Activated CD8-positive, alpha-beta memory T cell treated with anti-CD3 and anti-CD28 coated beads for 4 hours (primary cell): Measurements from ENCODE around the gene CMIP.
"Not testable (repeated sequence)": the region's sequence is repeated elsewhere in the genome, so short reads cannot be mapped to it uniquely, and the experiment has no call there.

Experiments used
- DNase-seq, 2 donors: peaks; one replicate each; pipeline ENCODE4 v3.0.0-alpha.2; 2020; ENCODE audit warnings: low read depth in 2 of 2

Gene CMIP

GRCh38 chr16:81566086-81567007, 121.7 kb downstream of the CMIP start:
- DNase-seq: no peak

GRCh38 chr16:81567087-81567486, 122.5 kb downstream of the CMIP start:
- no peak for DNase-seq

DNA sequence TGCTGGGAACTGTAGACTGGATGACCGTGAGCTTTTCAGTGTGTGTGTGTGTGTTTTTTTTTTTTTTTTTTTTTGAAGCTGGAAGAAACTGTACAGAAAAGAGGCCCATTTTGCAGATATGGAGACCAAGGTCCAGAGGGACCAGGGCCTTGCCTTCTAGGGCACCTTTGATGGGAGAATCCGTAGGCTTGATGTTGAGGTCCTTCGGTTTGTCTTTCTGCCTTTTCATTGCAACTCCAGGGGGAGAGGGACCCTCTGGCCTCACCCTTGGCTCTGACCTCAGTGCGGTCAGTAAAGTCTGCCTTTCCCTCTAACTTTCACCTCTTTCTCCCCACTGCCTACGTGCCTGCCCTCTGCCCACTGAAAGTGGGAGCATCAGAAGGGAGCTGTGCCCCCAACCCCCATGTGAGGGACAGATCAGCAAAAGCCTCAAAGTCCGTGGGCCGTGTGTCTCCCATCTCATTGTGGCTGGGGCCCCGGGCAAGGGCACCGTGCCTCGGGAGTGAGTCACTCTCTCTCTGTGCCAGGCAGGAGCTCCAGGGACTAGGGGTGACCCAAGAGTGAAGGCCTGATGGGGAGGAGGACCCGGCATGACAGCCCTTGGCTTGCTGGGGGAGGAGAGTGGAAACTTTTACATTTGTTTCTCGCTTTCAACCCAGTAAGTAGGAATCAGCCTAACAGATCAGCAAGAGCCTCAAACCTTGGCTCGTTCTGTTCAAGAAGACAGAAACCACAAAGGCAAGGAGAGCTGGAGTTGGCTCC, 123.6 kb downstream of the CMIP start:
- DNase-seq: no peak

DNA sequence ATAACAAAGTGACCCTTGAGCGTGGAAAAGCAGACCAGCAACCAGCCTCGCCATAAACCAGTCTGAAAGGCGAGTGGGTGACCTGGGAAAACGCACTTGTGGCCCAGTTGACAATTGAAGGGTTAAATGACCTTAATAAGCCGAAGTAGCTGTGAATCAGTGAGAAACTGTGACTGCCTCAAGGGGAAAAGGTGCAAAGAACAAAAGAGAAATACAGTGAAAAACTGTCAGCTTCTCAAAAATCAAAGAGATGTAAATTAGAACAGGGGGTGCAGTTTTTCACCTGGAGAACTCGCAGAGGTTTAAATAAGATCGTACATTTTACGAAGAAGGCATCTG, 124.1 kb downstream of the CMIP start:
- no peak for DNase-seq

DNA sequence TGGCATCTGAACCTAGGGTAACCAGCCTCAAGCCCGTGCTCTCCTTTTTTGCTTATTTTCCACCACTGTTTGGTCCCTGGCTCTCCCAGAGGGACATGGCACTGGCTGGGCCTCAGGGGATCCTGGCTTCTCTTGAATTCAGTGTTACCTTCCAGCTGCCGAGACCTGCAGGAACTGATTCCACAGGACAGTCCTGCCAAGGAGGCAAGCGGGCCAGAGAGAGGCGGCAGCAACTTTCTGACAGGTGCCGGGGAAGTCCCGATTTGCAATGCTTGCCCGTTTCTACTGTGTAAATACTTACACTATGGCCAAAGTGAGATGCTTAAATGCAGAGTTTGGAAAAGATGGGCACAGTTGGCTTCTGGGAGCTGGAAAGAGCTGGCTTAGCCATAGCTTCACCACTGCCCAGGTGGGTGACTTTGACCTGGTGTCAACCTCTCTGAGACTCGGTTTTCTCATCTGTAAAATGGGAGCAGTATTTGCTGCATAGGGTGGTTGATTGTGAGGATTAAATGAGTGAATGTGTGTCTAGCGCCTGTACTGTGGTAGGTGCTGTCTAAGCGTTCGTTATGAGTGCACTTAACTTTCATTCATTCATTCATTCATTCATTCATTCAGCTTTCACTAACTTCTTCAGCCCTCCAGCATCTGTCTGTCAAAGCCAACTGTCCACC, 124.9 kb downstream of the CMIP start:
- no peak for DNase-seq

- no peak for DNase-seq
Measured at GRCh38 chr16:81570151-81570846, 125.7 kb downstream of the CMIP start.

DNA sequence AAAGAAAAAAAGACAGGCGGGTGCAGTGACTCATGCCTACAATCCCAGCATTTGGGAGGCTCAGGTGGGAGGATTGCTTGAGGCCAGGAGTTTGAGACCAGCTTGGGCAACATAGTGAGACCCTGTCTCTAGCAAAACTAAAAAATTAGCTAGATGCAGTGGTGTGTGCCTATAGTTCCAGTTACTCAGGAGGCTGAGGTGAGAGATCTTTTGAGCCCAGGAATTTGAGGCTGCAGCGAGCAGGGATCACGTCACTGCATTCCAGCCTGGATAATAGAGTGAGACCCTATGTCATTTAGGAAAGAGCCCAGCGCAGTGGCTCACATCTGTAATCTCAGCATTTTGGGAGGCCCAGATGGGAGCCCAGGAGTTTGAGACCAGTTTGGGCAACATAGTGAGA, 126.6 kb downstream of the CMIP start:
- DNase-seq: no peak

DNA sequence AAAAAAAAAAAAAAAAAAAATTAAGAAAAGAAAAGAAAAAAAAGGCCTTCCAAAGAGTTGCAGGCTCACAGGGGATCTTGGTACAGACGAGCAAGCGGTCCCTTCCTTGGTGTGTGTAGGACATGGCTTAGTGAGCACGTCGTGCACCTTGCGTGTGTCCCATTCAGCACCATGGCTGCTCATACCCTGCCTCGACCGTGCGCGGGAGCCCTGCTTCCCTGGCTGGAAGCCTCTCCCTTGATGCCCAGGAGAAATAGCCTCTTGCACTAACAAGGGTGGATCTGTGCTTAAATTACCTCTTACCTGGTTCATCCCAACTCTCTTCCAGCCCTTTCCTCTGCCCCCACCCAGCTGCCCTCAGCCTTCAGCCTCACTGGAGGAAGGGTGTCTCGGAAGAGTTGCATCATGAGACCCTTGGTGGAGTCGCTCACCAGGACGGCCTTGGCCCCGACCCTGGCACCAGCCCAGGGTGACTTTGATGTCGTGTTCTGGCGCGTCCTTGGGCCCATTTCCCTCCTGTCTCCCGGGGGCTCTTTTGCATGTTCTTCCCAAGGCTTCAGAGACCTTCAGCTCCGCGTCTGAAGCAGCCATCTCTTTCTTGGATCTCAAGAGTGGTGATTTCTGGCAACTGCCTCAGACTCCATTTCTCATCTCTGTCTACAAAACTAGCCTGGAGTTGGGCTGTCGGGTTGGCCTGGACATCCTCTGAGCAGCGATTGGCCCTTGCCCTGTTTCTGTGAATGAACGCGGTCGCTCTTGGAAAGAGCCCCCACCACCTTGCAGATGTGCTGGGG, 127.2 kb downstream of the CMIP start:
- no peak for DNase-seq

- DNase-seq: no peak
Measured at GRCh38 chr16:81572386-81573144, 128.0 kb downstream of the CMIP start.

- DNase-seq: no peak
Measured at GRCh38 chr16:81573533-81574020, 129.0 kb downstream of the CMIP start.

DNA sequence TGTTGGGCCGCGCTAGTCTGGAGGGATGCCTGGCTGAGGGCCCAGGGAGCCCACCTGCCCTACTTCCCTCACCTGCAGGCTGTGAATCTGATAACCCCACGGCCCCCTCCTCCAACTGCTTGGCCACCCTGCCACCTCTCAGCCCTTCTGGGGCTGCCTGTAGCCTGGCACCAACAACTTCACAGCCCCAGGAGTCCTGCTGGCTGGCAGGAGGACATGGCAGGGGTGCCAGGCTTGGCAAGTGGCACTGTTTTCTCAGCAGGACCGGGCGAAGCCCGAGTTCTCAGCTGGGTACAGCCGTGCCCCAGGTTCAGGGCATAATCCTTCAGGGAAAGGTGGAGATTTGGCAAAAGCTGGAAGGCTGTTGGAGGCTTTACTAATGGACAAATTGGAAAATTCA, 129.6 kb downstream of the CMIP start:
- no peak for DNase-seq

GRCh38 chr16:81575307-81575706, 130.7 kb downstream of the CMIP start:
- DNase-seq: no peak

DNA sequence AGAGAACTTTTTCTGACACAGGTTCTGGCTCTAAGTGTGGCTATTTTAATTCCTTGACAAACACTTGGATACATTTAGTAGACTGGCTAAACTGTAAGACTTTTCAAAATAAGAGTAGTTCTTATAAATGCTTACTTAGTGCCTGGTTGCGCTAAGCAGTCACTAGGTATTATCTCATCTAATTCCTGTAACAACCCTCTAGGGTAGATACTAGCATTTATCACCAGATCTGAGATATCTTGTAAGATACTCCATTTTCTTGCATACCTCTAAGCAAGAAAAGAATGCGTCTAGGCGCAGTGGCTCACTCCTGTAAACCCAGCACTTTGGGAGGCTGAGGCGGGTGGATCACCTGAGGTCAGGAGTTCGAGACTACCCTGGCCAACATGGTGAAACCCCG, 131.2 kb downstream of the CMIP start:
- DNase-seq: no peak

- no peak for DNase-seq
Measured at GRCh38 chr16:81576696-81577095, 132.1 kb downstream of the CMIP start.

DNA sequence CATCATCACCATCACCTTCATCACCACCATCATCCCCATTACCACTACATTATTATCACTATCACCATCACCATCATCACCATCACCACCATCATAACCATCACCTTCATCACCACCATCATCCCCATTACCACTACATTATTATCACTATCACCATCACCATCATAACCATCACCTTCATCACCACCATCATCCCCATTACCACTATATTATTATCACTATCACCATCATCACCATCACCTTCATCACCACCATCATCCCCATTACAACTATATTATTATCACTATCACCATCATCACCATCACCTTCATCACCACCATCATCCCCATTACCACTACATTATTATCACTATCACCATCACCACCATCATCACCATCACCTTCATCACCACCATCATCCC, 132.7 kb downstream of the CMIP start:
- not testable (repeated sequence) for DNase-seq

DNA sequence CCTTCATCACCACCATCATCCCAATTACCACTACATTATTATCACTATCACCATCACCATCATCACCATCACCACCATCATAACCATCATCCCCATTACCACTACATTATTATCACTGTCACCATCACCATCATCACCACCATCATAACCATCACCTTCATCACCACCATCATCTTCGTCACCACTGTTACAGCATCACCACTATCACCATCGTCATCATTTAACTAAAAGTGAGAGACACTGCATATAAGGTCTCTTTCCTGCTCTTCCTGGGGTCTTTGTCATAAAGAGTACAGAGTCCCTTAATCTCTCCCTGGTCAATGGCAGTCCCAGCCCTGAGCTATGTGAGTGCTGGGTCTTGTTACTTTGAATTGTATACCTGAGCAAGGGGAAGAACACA, 133.5 kb downstream of the CMIP start:
- DNase-seq: no peak

DNA sequence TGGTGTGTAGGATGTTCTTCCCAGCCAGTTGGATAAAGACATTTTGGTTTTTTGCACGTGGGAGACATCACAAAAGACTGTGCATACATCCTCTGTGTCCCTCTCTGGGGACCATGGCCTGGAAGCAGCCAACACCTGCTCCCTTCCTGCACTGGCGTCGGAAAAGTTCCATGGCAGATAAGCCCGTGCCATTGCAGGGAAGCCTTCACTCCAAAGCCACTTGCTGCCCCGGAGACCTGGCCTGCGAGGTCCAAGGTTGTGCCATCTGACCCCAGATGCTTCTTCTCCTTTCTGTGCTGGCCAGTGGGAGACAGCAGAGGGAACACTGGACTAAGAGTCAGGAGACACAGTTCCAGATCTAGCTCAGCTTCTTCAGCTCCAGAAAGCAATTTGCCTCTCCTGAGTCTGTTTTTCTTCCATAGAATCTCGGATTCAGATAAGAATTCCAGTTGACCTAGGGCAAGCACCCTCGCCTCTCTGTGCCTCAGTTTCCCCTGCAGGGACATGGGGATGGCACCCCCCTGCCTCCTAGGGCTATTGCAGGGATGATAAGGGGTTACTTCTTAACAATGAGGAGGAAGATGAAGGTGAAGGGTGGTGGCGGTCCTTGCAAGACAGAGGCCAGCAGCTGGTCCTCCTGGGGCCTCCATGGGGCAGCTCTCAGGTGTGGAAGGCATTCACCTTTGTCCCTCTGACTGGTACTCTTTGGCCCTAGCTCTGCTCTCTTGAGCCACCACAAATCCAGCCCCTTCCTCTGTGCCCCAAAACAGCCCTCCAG, 134.2 kb downstream of the CMIP start:
- DNase-seq: no peak

- no peak for DNase-seq
Measured at GRCh38 chr16:81581107-81581506, 136.5 kb downstream of the CMIP start.

GRCh38 chr16:81582655-81583441, 138.2 kb downstream of the CMIP start:
- no peak for DNase-seq
